Activated CD4-positive, alpha-beta T cell treated with anti-CD3 and anti-CD28 coated beads for 24 hours (primary cell): ENCODE results near the gene OR10G4.
"Not testable (repeated sequence)": the region's sequence is repeated elsewhere in the genome, so short reads cannot be mapped to it uniquely, and the experiment has no call there.

ENCODE experiments used
- DNase-seq, 2 donors: peaks; one replicate each; pipeline ENCODE4 v3.0.0-alpha.2; 2020; ENCODE audit warnings: low read depth in 2 of 2

Gene OR10G4

DNA sequence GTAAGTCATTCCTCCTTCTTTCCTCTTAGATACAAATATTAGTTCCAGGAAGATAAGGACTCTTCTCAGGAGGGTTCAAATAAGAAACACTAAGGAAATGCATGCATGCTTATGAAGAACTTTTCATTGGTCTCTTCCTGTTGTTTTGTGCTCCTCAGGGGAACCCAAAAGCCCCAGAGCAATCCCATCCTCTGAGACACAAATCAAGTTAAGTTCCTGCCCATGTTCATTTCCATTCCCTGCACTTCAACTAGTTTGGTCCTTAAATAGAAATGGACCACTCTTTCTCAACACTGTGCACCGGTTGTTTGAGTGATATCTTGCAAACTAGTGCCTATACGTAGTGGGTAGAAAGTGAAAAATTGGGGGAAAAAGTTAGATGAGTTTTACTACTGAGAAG, at the start of gene OR10G4:
Gene OR10G4 (plus strand): TSS at position 301 of the 400 bp plus-strand sequence. CDS start 2,578 bp downstream, outside the sequence.
- no peak for DNase-seq

DNA sequence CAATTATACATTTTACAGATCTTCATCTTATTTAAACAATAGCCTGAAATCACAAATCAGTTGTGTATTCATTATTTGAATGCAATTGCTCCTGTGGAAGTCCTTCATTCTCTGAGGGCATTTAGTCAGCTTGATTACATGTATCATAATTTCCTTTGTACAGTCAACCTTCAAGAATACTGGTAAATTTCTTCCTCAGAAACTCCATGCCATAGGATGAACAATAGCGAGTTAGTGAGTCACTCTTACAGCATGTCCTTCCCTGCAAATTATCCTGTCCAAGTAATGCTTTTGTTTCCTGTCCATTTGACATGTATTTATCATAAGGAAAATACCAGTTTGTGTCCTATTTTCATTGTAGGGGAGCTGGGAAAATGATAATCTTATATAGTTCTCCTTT, 39.0 kb upstream of the OR10G4 start:
- DNase-seq = no peak

- DNase-seq = no peak
Observed at GRCh38 chr11:123976770-123977560, 35.8 kb upstream of the OR10G4 start.

DNA sequence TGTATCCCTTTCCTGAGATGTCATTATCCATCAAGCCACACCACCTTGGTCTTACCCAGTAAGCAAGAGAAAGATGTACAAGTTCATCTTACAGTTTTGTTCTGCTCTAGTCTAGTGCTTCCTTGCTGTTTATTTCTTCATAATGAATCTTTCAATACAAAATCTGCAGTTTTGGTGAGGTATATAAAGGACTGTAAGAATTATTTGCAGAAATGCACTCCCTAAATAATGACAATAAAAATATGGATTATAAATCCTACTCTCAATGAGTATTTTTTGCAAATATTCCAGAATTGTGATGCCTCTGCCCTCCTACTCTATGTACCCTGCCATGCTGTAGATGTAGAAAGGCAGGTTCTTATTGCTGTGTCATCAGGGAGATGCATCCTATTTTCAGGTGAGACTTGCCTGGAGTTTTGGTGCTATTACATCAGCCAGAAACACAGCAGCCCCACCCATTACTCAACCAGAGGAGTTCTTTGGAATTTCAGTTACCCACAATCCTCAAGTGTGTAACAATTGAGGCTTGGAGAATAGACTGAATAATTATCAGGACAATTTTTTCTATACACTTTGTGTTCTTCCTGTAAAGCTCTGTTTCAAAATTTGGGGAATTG, 35.0 kb upstream of the OR10G4 start, which contains the start of gene OR10S1:
Gene OR10S1 (minus strand): TSS at position 51 of the 617 bp plus-strand sequence. CDS start 117 bp downstream, outside the sequence.
- DNase-seq = no peak

GRCh38 chr11:123979311-123979710, 33.5 kb upstream of the OR10G4 start:
- DNase-seq = no peak

- DNase-seq = no peak
Observed at GRCh38 chr11:123995119-123995518, 17.7 kb upstream of the OR10G4 start, which contains the start of gene OR10G6. OR10G6 (minus strand) TSS chr11:123995161; CDS start chr11:123995161, 0 bp downstream.

DNA sequence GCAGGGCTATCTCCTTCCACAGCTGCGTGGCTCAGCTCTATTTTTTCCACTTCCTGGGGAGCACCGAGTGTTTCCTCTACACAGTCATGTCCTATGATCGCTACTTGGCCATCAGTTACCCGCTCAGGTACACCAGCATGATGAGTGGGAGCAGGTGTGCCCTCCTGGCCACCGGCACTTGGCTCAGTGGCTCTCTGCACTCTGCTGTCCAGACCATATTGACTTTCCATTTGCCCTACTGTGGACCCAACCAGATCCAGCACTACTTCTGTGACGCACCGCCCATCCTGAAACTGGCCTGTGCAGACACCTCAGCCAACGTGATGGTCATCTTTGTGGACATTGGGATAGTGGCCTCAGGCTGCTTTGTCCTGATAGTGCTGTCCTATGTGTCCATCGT, 3.0 kb downstream of the OR10G4 start:
- DNase-seq = not testable (repeated sequence)

GRCh38 chr11:124026498-124026897, 13.7 kb downstream of the OR10G4 start, which contains the start of gene OR10G8:
OR10G8 (plus strand) TSS chr11:124026798; CDS start chr11:124029623, 2,825 bp downstream.
- no peak for DNase-seq

DNA sequence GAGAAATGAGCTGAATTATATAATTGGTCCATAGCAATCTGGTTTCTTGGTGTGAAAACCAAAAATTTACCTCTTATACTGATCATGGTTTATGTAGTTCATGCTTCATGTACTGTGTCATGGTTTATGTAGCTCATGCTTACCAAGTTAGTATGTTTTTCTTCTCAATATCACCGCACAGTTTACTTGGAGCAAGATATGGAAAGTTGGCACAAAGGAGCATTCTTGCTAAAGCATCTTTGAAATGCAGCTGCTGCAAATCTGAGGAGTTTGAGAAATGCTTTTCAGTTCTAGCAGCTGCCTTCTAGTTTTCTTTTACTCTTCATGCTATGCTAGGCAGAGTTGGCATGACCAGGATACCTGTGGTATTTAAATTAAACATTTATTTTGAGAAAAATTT, 23.9 kb downstream of the OR10G4 start:
- DNase-seq = no peak

DNA sequence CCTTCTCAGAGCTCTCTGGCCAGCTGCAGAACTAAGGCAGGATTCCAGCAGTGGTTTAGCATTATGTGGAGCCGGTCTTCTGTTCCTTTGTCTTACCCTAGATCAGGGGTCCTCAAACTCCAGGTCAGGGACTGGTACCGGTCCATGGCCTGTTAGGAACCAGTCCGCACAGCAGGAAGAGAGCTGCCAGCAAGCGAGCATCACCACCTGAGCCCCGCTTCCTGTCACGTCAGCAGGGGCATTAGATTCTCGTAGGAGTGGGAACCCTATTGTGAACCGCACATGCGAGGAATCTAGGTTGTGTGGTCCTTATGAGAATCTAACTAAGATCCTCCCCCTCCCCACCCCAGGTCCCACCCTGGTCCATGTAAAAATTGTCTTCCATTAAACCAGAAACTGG, 26.8 kb downstream of the OR10G4 start:
- no peak for DNase-seq

DNA sequence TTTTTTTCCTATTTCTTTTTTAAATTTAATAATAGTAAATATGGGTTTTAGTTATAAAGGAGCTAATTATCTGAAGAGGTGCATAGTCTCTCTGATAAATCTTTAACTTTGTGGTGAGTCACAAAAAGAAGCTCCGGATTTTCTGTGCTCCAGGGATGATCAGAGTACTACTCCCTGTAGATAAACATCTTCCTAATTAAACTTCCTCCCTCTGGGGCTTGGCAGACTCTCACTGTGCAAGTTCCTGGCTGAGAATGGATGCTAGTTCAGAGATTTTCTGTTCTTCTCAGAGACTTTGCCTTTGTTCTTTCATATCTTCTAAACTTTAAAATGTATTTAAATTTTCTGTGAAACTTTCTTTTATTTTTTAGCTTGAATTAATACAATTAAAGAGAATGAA, 28.5 kb downstream of the OR10G4 start, which contains the start of gene OR10G7:
Gene OR10G7 (minus strand): TSS at position 72 of the 400 bp plus-strand sequence. CDS start 2,324 bp downstream, outside the sequence.
- no peak for DNase-seq

DNA sequence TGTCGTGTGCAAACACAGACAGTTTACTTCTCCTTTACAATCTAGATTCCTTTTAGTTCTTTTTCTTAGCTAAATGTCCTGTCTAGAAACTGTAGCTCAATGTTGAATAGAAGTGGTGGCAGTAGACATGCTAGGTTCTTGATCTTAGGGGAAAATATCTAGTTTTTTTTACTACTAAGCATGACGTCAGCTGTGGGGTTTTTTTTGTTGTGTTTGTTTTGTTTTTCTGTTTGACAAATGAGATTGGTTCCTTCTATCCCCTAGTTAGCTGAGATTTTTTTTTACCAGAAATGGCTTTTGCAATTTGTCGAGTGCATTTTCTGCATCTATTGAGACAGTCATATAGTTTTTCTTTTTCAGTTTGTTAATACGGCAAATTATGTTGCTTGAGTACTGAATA, 30.6 kb downstream of the OR10G4 start:
- DNase-seq = no peak

DNA sequence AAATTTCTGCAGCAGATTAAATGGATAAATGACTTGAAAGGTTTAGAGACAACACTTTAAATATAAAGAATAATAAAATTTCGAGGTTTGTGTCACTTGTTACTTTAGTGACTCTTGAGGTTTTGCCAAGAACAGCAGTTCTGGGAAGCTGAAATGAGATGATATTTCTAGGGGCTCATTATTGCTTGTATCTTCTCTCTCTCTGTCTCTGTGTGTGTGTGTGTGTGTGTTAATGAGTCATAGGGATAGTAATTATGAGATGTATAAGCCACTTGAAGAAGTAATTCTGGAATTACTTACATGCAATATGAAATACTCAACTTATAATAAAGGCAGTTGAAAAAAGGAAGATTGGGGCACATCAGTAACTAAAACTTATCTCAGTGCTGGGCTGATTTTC, 38.0 kb downstream of the OR10G4 start:
- DNase-seq = no peak

- DNase-seq = no peak
Observed at GRCh38 chr11:124052966-124053365, 40.2 kb downstream of the OR10G4 start.
